Chondrocyte (in vitro differentiated cells): Measurements from ENCODE around the gene SH2D6. TPM values are rescaled to one million over a fixed set of nuclear protein-coding genes. Genes with fewer than 3 reads are reported as not detected.

Experiments
- DNase-seq: peaks from one replicate; pipeline ENCODE4 v3.0.0; 2021; ENCODE audit warnings: mixed read lengths, low spot score
- H3K27ac Mint-ChIP-seq: one replicate; pipeline ENCODE4 v1.8.0; 2021; ENCODE audit warnings: mild to moderate bottlenecking, moderate library complexity, mixed read lengths; ENCODE audit not compliant: unreplicated experiment
- H3K27me3 Mint-ChIP-seq: 2 replicates; pipeline ENCODE4 v1.8.0; 2021; ENCODE audit warnings: low read depth, mixed read lengths
- H3K36me3 Mint-ChIP-seq: 2 replicates; pipeline ENCODE4 v1.8.0; 2021; ENCODE audit warnings: low read depth, mixed read lengths
- H3K4me1 Mint-ChIP-seq: 2 replicates; pipeline ENCODE4 v1.8.0; 2021; ENCODE audit warnings: low read depth, mild to moderate bottlenecking, mixed read lengths
- H3K4me3 Mint-ChIP-seq: one replicate; pipeline ENCODE4 v1.8.0; 2021; ENCODE audit warnings: mild to moderate bottlenecking, moderate library complexity, mixed read lengths; ENCODE audit not compliant: unreplicated experiment
- H3K9me3 Mint-ChIP-seq: 2 replicates; pipeline ENCODE4 v1.8.0; 2021; ENCODE audit warnings: low read depth, mixed read lengths
- total RNA-seq: library from RNA; stranded (reverse); gene quantifications from 3 replicates; pipeline ENCODE4 v1.2.1, GENCODE V29; 2021
- TF ChIP-seq, protein P1 (sequence below): fragments of 200-600 bp; sonication (generic); IDR thresholded peaks from 2 replicates; pipeline ENCODE4 v1.5.0; 2021; ENCODE audit warnings: antibody characterized with exemption, mild to moderate bottlenecking, moderate library complexity

The SH2D6 gene
- total RNA-seq, 1 donor from 2014 or later, result 0.47 TPM

DNA sequence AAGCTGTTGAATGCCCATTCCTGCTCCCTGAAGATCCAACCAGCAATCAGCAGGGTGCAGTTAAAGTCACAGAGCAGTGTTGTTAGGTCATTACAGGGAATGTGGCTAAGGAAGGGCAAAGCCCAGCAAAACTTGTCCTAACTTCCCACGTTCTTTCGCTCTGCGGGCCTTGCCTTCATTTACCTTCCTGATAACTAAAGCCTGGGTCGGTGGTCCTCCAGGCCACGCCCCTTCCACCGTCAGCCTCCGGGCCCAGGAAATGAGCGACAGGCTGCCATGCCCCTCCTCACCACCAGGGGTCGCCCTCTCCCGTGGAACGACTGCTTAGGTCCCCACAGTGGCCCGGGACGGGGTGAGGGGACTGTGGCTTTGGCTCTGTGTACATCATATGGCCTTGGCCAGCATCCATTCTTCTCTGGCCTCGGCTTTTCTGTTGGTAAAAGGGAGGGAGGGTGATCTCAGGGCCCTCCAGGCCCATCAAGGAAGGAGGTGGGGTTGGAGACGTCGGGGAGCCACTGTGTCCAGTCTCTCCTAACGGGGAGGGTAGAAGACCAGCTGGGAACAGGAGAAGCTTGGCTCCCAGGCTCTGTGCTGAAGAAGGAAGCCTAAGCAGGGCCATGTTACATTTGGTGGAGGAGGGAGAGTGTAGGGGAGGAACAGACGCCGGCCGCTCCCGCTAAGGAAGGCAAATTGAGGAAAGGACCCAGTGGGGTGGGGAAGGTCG is 2.2 kb downstream of the SH2D6 start:
- H3K4me3 Mint-ChIP-seq, result peak overlapping the region; percentile 55
- TF ChIP-seq, protein P1, sequence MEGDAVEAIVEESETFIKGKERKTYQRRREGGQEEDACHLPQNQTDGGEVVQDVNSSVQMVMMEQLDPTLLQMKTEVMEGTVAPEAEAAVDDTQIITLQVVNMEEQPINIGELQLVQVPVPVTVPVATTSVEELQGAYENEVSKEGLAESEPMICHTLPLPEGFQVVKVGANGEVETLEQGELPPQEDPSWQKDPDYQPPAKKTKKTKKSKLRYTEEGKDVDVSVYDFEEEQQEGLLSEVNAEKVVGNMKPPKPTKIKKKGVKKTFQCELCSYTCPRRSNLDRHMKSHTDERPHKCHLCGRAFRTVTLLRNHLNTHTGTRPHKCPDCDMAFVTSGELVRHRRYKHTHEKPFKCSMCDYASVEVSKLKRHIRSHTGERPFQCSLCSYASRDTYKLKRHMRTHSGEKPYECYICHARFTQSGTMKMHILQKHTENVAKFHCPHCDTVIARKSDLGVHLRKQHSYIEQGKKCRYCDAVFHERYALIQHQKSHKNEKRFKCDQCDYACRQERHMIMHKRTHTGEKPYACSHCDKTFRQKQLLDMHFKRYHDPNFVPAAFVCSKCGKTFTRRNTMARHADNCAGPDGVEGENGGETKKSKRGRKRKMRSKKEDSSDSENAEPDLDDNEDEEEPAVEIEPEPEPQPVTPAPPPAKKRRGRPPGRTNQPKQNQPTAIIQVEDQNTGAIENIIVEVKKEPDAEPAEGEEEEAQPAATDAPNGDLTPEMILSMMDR, result peak; percentile 100
- no peak for DNase-seq
- H3K9me3 Mint-ChIP-seq, result no peaks in the 10 kb centered on the region
- peak overlapping the region; percentile 95 for H3K27ac Mint-ChIP-seq
- H3K27me3 Mint-ChIP-seq, result no peaks in the 10 kb centered on the region
- no peaks in the 10 kb centered on the region for H3K36me3 Mint-ChIP-seq
- peaks cover 31% of the 10 kb centered on the region for H3K4me1 Mint-ChIP-seq

DNA sequence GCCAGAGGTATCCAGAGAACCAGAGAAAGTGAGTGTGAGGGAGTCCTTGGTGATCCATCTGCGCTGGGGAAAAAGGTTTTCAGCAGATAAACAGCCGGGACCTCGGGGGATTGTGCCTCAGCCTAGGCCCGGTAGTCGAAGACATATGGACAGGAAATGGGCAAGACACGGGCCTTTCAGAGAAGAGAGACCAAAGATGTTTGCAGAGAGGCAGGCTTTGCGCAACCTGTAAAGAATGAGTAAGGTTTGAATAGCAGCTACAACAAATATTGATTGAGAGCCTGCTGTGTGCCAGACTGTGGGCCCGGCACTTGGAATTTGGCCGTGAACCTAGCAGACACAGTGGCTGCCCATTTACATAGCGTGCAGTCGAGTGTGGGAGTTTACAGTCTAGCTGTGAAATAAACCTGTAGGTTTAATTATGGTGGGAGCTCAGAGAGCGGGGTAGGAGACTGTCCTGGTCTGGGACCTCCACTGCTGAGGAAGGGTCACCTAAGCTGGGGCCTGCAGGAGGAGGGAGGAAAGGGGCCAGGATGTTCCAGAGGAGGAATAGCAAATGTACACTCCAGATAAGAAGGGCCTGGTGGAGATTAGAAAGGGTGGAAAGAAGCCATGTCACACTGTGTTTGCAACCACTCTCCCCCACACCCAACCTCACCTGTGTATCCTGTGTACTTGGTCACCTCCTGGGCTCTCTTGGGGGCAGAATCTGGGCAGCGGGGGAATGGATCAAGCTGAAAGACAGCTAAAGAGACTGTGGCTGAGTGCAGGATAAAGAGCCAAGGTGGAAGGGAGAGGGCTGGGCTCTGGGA is 3.0 kb downstream of the SH2D6 start:
- H3K27me3 Mint-ChIP-seq, result no peaks in the 10 kb centered on the region
- peaks cover 31% of the 10 kb centered on the region for H3K4me1 Mint-ChIP-seq
- H3K36me3 Mint-ChIP-seq, result no peaks in the 10 kb centered on the region
- no peak overlapping the region for H3K4me3 Mint-ChIP-seq
- TF ChIP-seq, protein P1, result no peak
- H3K9me3 Mint-ChIP-seq, result no peaks in the 10 kb centered on the region
- no peak for DNase-seq
- H3K27ac Mint-ChIP-seq, result peak overlapping the region; percentile 92

DNA sequence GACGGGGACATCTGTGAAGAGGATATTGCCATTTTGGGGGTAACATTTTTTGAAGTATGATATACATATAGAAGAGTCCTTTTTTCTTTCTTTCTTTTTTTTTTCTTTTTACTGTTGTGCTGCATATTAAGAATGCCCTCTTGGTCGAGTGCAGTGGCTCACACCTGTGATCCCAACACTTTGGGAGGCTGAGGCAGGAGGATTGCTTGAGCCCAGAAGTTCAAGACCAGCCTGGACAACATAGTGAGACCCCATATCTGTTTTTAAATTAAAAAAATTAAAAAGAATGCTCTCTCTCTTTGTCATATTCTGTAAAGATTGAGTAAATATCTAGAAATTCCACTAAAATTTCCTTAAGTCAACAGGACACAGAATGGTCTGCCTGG is 3.6 kb downstream of the SH2D6 start:
- Mint-ChIP-seq H3K36me3 (no peaks in the 10 kb centered on the region), H3K4me1 (peaks cover 31% of the 10 kb centered on the region), H3K9me3 (no peaks in the 10 kb centered on the region), H3K27ac (no peak overlapping the region), H3K27me3 (no peaks in the 10 kb centered on the region), H3K4me3 (no peak overlapping the region)
- DNase-seq, result no peak
- TF ChIP-seq, protein P1, result no peak

DNA sequence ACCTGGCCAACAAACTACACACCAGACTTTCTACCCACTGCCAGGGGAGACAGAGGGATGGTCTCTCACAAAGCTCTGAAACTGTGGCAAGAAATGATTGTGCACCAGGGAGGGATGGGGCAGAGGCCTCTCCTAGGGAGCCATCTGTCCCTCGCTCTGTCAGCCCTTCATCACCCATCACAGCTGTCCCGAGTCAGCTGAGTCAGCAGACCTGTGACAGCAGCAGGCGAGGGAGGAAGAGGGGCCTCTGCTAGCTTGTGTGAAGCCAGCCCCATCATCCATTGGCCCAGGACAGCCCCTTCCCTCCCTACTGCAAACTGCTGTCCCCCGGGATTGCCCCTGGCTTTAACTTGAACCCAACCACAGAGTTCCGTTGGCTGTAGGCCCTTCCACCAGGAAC is 5.0 kb downstream of the SH2D6 start:
- H3K36me3 Mint-ChIP-seq, result no peaks in the 10 kb centered on the region
- no peak for DNase-seq

DNA sequence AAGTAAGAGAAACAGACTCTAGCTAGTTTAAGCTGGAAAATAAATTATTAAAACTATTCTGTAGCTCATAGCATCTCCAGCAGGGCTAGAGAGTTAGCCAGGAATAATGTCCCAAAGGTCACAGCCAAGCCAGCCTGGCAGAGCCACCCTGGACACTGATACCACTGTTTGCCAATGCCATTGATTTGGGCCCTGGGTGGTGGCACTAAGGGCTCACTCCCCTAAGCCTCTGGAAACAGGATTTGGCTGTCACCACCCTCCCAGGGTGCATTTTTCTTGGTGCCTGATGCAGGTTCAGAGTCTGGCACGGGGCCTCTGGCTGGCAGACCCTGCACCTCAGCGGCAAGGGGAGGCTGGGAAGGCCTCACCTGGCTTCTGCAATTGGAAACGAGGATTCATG is 7.1 kb downstream of the SH2D6 start:
- Mint-ChIP-seq H3K4me1 (peaks cover 10% of the 10 kb centered on the region), H3K36me3 (no peaks in the 10 kb centered on the region)

More for the DNA sequence above, 5.0 kb downstream of the SH2D6 start:
- Mint-ChIP-seq H3K4me3 (no peak overlapping the region), H3K27me3 (no peaks in the 10 kb centered on the region), H3K9me3 (no peaks in the 10 kb centered on the region), H3K27ac (no peak overlapping the region), H3K4me1 (peaks cover 25% of the 10 kb centered on the region)
- TF ChIP-seq, protein P1, result no peak

More for the DNA sequence above, 7.1 kb downstream of the SH2D6 start:
- no peaks in the 10 kb centered on the region for H3K27me3 Mint-ChIP-seq
- no peak overlapping the region for H3K4me3 Mint-ChIP-seq
- no peak overlapping the region for H3K27ac Mint-ChIP-seq
- H3K9me3 Mint-ChIP-seq, result no peaks in the 10 kb centered on the region
- TF ChIP-seq, protein P1, result no peak
- no peak for DNase-seq
